Upper lobe of left lung (tissue), 6 donors: ENCODE measurements around the gene ZSWIM8. TPM values are rescaled to one million over a fixed set of nuclear protein-coding genes. Genes with fewer than 3 reads are reported as not detected.
A peak's percentile ranks its signal among the peaks of the same experiment; 100 is the strongest.
"Not testable (repeated sequence)": the region's sequence is repeated elsewhere in the genome, so short reads cannot be mapped to it uniquely, and the experiment has no call there.

ENCODE experiments used
- ATAC-seq, 2 donors: fragments of 200-7000 bp; cut with Tn5 transposase; one replicate each; pipeline ENCODE4 v1.9.1; 2022; ENCODE audit warnings: mild to moderate bottlenecking in 2 of 2, moderate library complexity in 2 of 2; ENCODE audit not compliant: low FRiP score in 2 of 2
- DNase-seq, 2 donors: peaks; one replicate each; pipeline ENCODE4 v3.0.0-alpha.2; 2019 to 2020
- H3K27ac ChIP-seq, 4 donors: fragments of 200-600 bp; sonication (generic); one replicate each; pipeline ENCODE4 v1.5.1; 2016 to 2019
- H3K27me3 ChIP-seq, 4 donors: fragments of 200-600 bp; sonication (generic); one replicate each; pipeline ENCODE4 v1.5.1; 2017 to 2019
- H3K36me3 ChIP-seq, 4 donors: fragments of 200-600 bp; sonication (generic); one replicate each; pipeline ENCODE4 v1.5.1; 2016 to 2019
- H3K4me1 ChIP-seq, 4 donors: fragments of 200-600 bp; sonication (generic); one replicate each; pipeline ENCODE4 v1.5.1; 2018 to 2019
- H3K4me3 ChIP-seq, 4 donors: fragments of 200-600 bp; sonication (generic); one replicate each; pipeline ENCODE4 v1.5.1; 2017 to 2019; ENCODE audit warnings: mild to moderate bottlenecking in 2 of 4, moderate library complexity in 1 of 4
- H3K9me3 ChIP-seq, 4 donors: fragments of 200-600 bp; sonication (generic); one replicate each; pipeline ENCODE4 v1.5.1; 2018 to 2019
- CTCF ChIP-seq, 6 experiments: fragments of 450-650 bp in 4 of 6; fragments of 200-600 bp in 2 of 6; sonication (generic) in 2 of 6; IDR thresholded peaks; one replicate each; pipeline ENCODE4 v1.5.1; 2016 to 2019; ENCODE audit warnings: antibody characterized with exemption in 6 of 6
- EP300 ChIP-seq, 4 donors: sonication (generic); formaldehyde crosslinking; IDR thresholded peaks; one replicate each; pipeline ENCODE4 v1.5.1; 2017; ENCODE audit warnings: antibody characterized with exemption in 4 of 4, control low read depth in 2 of 4
- POLR2A ChIP-seq, 4 donors: fragments of 450-650 bp; IDR thresholded peaks; one replicate each; pipeline ENCODE4 v1.5.1; 2016 to 2017; ENCODE audit warnings: antibody characterized with exemption in 4 of 4, mild to moderate bottlenecking in 2 of 4
- POLR2AphosphoS5 ChIP-seq, 2 donors: sonication (generic); formaldehyde crosslinking; IDR thresholded peaks; one replicate each; pipeline ENCODE4 v1.5.1; 2017; ENCODE audit warnings: antibody characterized with exemption in 2 of 2
- WGBS, 2 donors: methylation state at CpG; one replicate each; pipeline ENCODE4 v1.1.5; 2017 to 2018; 5-methylcytosine and 5-hydroxymethylcytosine counted together
- total RNA-seq, 6 donors: library from RNA; depleted of rRNA in 4 of 6; stranded (reverse); fragments of >200 nt in 4 of 6; gene quantifications; one replicate each; pipeline versions ENCODE4 v1.1.0 to v1.2.1, GENCODE V29; 2016 to 2021
- donor health status: DM: no; HTN: no; CAD: no; lungs with moderate emphysema.
- donor health status: DM: no; HTN: yes; CAD: no; lungs with severe emphysema.

Gene ZSWIM8
- total RNA-seq, 6 donors from 2014 or later: 54.9 to 202 (median 109) TPM

GRCh38 chr10:73793456-73793855, 8.1 kb downstream of the ZSWIM8 start:
- TF ChIP-seq EP300 (IDR thresholded peaks at IDR 0.05): no peak
- TF ChIP-seq POLR2AphosphoS5 (IDR thresholded peaks at IDR 0.05): no peak
- no peak for TF ChIP-seq CTCF (IDR thresholded peaks at IDR 0.05)
- TF ChIP-seq POLR2A (IDR thresholded peaks at IDR 0.05): no peak
- H3K4me3 ChIP-seq: no peak overlapping the region
- H3K36me3 ChIP-seq: peaks cover 78 to 100% (median 96%) of the 10 kb centered on the region in 4 donors
- no peak overlapping the region for H3K27ac ChIP-seq
- no peak for DNase-seq
- WGBS, 2 donors: 73 to 88% methylated on average over 2 to 5 of the region's 5 CpGs
- no peaks in the 10 kb centered on the region for H3K9me3 ChIP-seq
- H3K4me1 ChIP-seq: no peaks in the 10 kb centered on the region
- H3K27me3 ChIP-seq: no peaks in the 10 kb centered on the region
- no peak for ATAC-seq

DNA sequence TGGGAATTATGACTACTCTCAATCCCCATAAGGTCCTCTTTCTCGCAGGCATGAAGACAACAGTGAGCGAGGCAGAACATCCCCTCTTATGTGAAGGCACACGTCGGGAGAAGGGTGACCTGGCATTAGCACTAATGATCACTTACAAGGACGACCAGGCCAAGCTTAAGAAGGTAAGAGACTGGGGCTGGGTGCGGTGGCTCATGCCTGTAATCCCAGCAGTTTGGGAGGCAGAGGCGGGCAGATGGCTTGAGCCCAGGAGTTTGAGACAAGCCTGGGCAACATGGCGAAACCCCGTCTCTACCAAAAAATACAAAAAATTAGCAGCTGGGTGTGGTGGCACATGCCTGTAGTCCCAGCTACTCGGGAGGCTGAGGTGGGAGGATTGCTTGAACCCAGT, 10.1 kb downstream of the ZSWIM8 start:
- H3K36me3 ChIP-seq: peaks cover 69 to 100% (median 97%) of the 10 kb centered on the region in 4 donors
- H3K27me3 ChIP-seq, H3K4me1 ChIP-seq, ATAC-seq, H3K9me3 ChIP-seq, H3K27ac ChIP-seq, DNase-seq, H3K4me3 ChIP-seq: not testable (repeated sequence)
- 92 to 93% methylated on average over 10 of the region's 10 CpGs for WGBS, 2 donors

GRCh38 chr10:73796035-73796434, 10.6 kb downstream of the ZSWIM8 start:
- H3K4me1 ChIP-seq, H3K4me3 ChIP-seq, H3K27me3 ChIP-seq, H3K9me3 ChIP-seq, H3K27ac ChIP-seq, DNase-seq, ATAC-seq: not testable (repeated sequence)
- WGBS, 2 donors: 95 to 97% methylated on average over 8 of the region's 8 CpGs
- H3K36me3 ChIP-seq: peaks cover 63 to 100% (median 97%) of the 10 kb centered on the region in 4 donors

GRCh38 chr10:73796766-73797165, 11.4 kb downstream of the ZSWIM8 start:
- H3K4me1 ChIP-seq: no peaks in the 10 kb centered on the region
- no peak overlapping the region for H3K4me3 ChIP-seq
- 88 to 95% methylated on average over 3 to 4 of the region's 5 CpGs for WGBS, 2 donors
- no peak for ATAC-seq
- TF ChIP-seq CTCF (IDR thresholded peaks at IDR 0.05) (no peak), EP300 (IDR thresholded peaks at IDR 0.05) (no peak), POLR2A (IDR thresholded peaks at IDR 0.05) (peak in 1 of 4 donors; percentile 4), POLR2AphosphoS5 (IDR thresholded peaks at IDR 0.05) (no peak)
- H3K9me3 ChIP-seq: no peaks in the 10 kb centered on the region
- H3K36me3 ChIP-seq: peaks cover 60 to 100% (median 97%) of the 10 kb centered on the region in 4 donors
- H3K27me3 ChIP-seq: no peaks in the 10 kb centered on the region
- no peak for DNase-seq
- H3K27ac ChIP-seq: no peak overlapping the region

DNA sequence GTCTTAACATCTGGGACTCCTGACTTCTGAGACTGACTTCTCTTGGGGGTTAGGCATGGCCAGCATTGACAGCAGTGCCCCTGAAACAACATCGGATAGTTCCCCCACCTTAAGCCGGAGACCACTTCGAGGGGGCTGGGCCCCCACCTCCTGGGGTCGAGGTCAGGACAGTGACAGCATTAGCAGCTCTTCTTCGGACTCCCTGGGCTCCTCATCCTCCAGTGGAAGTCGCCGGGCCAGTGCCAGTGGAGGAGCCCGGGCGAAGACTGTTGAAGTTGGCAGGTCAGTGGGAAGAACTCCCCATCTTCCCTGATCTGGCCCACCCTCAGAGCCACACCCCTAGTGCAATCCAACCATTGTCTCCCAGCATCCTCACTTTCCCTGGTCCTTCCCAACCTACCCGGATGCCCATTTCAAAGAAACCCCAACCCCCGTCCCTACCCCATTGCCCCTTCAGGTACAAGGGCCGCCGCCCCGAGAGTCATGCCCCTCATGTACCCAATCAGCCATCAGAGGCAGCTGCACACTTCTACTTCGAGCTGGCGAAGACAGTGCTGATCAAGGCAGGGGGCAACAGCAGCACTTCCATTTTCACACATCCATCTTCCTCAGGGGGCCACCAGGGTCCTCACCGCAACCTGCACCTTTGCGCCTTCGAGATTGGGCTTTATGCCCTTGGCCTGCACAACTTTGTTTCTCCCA, 12.1 kb downstream of the ZSWIM8 start:
- H3K4me3 ChIP-seq: no peak overlapping the region
- 94 to 95% methylated on average over 11 to 19 of the region's 19 CpGs for WGBS, 2 donors
- H3K36me3 ChIP-seq: peaks cover 60 to 100% (median 96%) of the 10 kb centered on the region in 4 donors
- no peak overlapping the region for H3K27ac ChIP-seq
- DNase-seq (no peak), ATAC-seq (no peak)
- no peaks in the 10 kb centered on the region for H3K9me3 ChIP-seq
- H3K27me3 ChIP-seq: no peaks in the 10 kb centered on the region
- no peaks in the 10 kb centered on the region for H3K4me1 ChIP-seq
- TF ChIP-seq POLR2AphosphoS5 (IDR thresholded peaks at IDR 0.05) (no peak), EP300 (IDR thresholded peaks at IDR 0.05) (no peak), POLR2A (IDR thresholded peaks at IDR 0.05) (no peak), CTCF (IDR thresholded peaks at IDR 0.05) (no peak)

GRCh38 chr10:73798087-73798486, 12.7 kb downstream of the ZSWIM8 start:
- no peaks in the 10 kb centered on the region for H3K27me3 ChIP-seq
- DNase-seq (no peak), ATAC-seq (no peak)
- H3K27ac ChIP-seq: no peak overlapping the region
- no peaks in the 10 kb centered on the region for H3K4me1 ChIP-seq
- no peak for TF ChIP-seq POLR2AphosphoS5 (IDR thresholded peaks at IDR 0.05)
- TF ChIP-seq CTCF (IDR thresholded peaks at IDR 0.05): no peak
- TF ChIP-seq EP300 (IDR thresholded peaks at IDR 0.05): no peak
- no peak for TF ChIP-seq POLR2A (IDR thresholded peaks at IDR 0.05)
- H3K36me3 ChIP-seq: peaks cover 63 to 100% (median 96%) of the 10 kb centered on the region in 4 donors
- no peaks in the 10 kb centered on the region for H3K9me3 ChIP-seq
- no peak overlapping the region for H3K4me3 ChIP-seq
- 89 to 96% methylated on average over 5 to 6 of the region's 6 CpGs for WGBS, 2 donors
